ENCODE data around the gene ZNF536. TPM values are rescaled to one million over a fixed set of nuclear protein-coding genes. Genes with fewer than 3 reads are reported as not detected.

The ZNF536 gene
- total and polyA plus RNA-seq, 2 donors (not counting 3 experiments of a cell fraction or from before 2014, with no cell fraction given) = not detected

DNA sequence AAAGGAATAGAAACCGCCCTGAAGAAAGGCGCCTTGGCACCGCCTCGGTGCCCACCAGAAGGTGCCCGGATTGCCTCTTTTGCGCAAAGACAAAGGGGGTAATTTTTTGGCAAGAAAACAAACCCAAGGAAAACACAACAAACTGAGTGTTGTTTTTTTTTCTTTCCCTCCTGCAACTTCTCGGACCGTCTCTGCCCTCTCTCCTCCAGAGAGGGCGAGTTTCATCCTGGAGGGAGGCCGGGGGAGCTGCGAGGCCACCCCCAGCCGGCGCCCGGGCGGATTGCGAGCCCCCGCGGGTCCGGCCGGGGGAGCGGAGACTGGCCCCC, 2.3 kb downstream of the ZNF536 start:
- no TSS peak for BruUV-seq (replicated peaks)
- Histone ChIP-seq H3K9me3 (replicated peaks; ENCODE audit: control insufficient read depth, insufficient read depth, low read length) (no peaks in the 10 kb centered on the region), H2AFZ (ENCODE audit: low read depth, low read length) (no peak overlapping the region), H3K27me3 (ENCODE audit: control insufficient read depth in 2 of 2, insufficient read depth in 2 of 2, low read length in 2 of 2) (no peaks in the 10 kb centered on the region), H3K9ac (replicated peaks; ENCODE audit: extremely low read depth, insufficient read depth, low read length) (no peak overlapping the region), H3K4me1 (ENCODE audit: control insufficient read depth, extremely low read depth, insufficient read depth, low read length) (no peaks in the 10 kb centered on the region), H3K9me1 (replicated peaks; ENCODE audit: control insufficient read depth, extremely low read depth, insufficient read depth, low read length) (no peaks in the 10 kb centered on the region), H3K79me2 (ENCODE audit: control insufficient read depth, insufficient read depth, low read length) (no peaks in the 10 kb centered on the region), H4K20me1 (replicated peaks; ENCODE audit: control insufficient read depth, extremely low read depth, insufficient read depth, low read length) (no peaks in the 10 kb centered on the region), H3K27ac (ENCODE audit: insufficient read depth, low read depth, low read length) (no peak overlapping the region), H3K4me2 (ENCODE audit: insufficient read depth, low read length) (no peak overlapping the region), H3K4me3 (replicated peaks in 1 of 3; ENCODE audit: insufficient read depth in 1 of 3, low read depth in 1 of 3, low read length in 3 of 3) (no peak overlapping the region), H3K36me3 (ENCODE audit: control insufficient read depth in 2 of 2, extremely low read depth in 1 of 2, insufficient read depth in 2 of 2, low read length in 2 of 2) (no peaks in the 10 kb centered on the region)
- dilution Hi-C loops (cut with MboI; ENCODE audit: extremely low pct_ligation_motif_present, low sequenced_read_pairs) = no loop called here
- CTCF ChIA-PET = no interaction called here
- no peak for DNase-seq (ENCODE audit: low read depth, low spot score)
- TF ChIP-seq, protein P1, sequence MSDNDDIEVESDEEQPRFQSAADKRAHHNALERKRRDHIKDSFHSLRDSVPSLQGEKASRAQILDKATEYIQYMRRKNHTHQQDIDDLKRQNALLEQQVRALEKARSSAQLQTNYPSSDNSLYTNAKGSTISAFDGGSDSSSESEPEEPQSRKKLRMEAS (IDR thresholded peaks at IDR 0.05; ENCODE audit: insufficient read depth, insufficient read length) = no peak
- TF ChIP-seq POLR2AphosphoS5 (IDR thresholded peaks at IDR 0.05; ENCODE audit: insufficient read depth, low read depth, low read length) (no peak), GATA2 (IDR thresholded peaks at IDR 0.05; ENCODE audit: insufficient read depth, insufficient read length, low read depth, low read length) (no peak), MYC (IDR thresholded peaks at IDR 0.05; ENCODE audit: low read depth, low read length) (no peak), JUN (IDR thresholded peaks at IDR 0.05; ENCODE audit: borderline replicate concordance, insufficient read depth, insufficient read length, low read depth) (no peak), POLR2A (IDR thresholded peaks at IDR 0.05; ENCODE audit: low read depth, low read length) (no peak), FOS (IDR thresholded peaks at IDR 0.05; ENCODE audit: borderline replicate concordance, insufficient read depth, low read length) (no peak), EZH2 (IDR thresholded peaks at IDR 0.05; ENCODE audit: borderline replicate concordance, low read depth, low read length, severe bottlenecking) (no peak)
- TF ChIP-seq, protein P2, sequence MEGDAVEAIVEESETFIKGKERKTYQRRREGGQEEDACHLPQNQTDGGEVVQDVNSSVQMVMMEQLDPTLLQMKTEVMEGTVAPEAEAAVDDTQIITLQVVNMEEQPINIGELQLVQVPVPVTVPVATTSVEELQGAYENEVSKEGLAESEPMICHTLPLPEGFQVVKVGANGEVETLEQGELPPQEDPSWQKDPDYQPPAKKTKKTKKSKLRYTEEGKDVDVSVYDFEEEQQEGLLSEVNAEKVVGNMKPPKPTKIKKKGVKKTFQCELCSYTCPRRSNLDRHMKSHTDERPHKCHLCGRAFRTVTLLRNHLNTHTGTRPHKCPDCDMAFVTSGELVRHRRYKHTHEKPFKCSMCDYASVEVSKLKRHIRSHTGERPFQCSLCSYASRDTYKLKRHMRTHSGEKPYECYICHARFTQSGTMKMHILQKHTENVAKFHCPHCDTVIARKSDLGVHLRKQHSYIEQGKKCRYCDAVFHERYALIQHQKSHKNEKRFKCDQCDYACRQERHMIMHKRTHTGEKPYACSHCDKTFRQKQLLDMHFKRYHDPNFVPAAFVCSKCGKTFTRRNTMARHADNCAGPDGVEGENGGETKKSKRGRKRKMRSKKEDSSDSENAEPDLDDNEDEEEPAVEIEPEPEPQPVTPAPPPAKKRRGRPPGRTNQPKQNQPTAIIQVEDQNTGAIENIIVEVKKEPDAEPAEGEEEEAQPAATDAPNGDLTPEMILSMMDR (IDR thresholded peaks at IDR 0.05; ENCODE audit: extremely low read depth in 1 of 2, insufficient read depth in 1 of 2, low read depth in 1 of 2, low read length in 2 of 2) = no peak
- intact Hi-C loops (cut with micrococcal nuclease) = no loop called here
- no peak for FAIRE-seq
- POLR2A ChIA-PET = no interaction called here
